Esophagus muscularis mucosa (tissue), 4 donors: Measurements from ENCODE around the gene NBEA.

Source experiments
- CTCF ChIP-seq, 3 experiments: fragments of 200-600 bp in 2 of 3; fragments of 450-650 bp in 1 of 3; sonication (generic) in 2 of 3; IDR thresholded peaks; one replicate each; pipeline ENCODE4 v1.5.1; 2017 to 2019; ENCODE audit warnings: antibody characterized with exemption in 3 of 3, mild to moderate bottlenecking in 2 of 3, moderate library complexity in 1 of 3
- EP300 ChIP-seq: sonication (generic); formaldehyde crosslinking; IDR thresholded peaks from one replicate; pipeline ENCODE4 v1.6.1; 2017; ENCODE audit warnings: antibody characterized with exemption
- POLR2A ChIP-seq: fragments of 450-650 bp; IDR thresholded peaks from one replicate; pipeline ENCODE4 v1.6.1; 2017; ENCODE audit warnings: antibody characterized with exemption, moderate library complexity, mild to moderate bottlenecking, low read depth
- POLR2AphosphoS5 ChIP-seq, 2 donors: sonication (generic); formaldehyde crosslinking; IDR thresholded peaks; one replicate each; pipeline ENCODE4 v1.6.1; 2017; ENCODE audit warnings: antibody characterized with exemption in 2 of 2

- TF ChIP-seq CTCF (IDR thresholded peaks at IDR 0.05) (no peak), EP300 (no peak), POLR2AphosphoS5 (IDR thresholded peaks at IDR 0.05) (no peak), POLR2A (no peak)
These were observed 28.9 kb downstream of the NBEA start for GRCh38 chr13:34970961-34971360.
